ENCODE results near the gene ARHGAP26. TPM values are rescaled to one million over a fixed set of nuclear protein-coding genes. Genes with fewer than 3 reads are reported as not detected.
"Not testable (repeated sequence)": the region's sequence is repeated elsewhere in the genome, so short reads cannot be mapped to it uniquely, and the experiment has no call there.

ARHGAP26 gene
- polyA plus RNA-seq, 4 donors, result 7.9 to 13.5 (median 12.0) TPM

DNA sequence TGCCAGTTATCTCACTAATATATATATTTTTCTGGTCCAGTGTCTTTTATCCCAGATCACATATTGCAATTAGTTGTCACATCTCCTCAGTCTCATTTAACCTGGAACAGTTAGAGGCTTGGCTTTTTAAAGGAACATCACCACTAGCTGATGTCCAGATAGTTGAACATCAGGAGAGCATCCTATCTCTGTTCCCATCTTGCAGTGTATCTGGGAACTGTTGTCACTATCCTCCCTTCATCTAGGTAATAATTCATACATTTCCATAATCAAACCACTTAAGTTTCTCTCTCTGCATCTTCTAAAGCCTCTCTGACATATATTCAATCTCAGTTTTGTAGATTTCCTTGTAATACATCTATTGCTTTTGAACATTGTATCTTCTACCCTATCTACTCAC is 175.7 kb downstream of the ARHGAP26 start:
- no peak for DNase-seq (ENCODE audit: low read depth in 4 of 4, low spot score in 2 of 4)

DNA sequence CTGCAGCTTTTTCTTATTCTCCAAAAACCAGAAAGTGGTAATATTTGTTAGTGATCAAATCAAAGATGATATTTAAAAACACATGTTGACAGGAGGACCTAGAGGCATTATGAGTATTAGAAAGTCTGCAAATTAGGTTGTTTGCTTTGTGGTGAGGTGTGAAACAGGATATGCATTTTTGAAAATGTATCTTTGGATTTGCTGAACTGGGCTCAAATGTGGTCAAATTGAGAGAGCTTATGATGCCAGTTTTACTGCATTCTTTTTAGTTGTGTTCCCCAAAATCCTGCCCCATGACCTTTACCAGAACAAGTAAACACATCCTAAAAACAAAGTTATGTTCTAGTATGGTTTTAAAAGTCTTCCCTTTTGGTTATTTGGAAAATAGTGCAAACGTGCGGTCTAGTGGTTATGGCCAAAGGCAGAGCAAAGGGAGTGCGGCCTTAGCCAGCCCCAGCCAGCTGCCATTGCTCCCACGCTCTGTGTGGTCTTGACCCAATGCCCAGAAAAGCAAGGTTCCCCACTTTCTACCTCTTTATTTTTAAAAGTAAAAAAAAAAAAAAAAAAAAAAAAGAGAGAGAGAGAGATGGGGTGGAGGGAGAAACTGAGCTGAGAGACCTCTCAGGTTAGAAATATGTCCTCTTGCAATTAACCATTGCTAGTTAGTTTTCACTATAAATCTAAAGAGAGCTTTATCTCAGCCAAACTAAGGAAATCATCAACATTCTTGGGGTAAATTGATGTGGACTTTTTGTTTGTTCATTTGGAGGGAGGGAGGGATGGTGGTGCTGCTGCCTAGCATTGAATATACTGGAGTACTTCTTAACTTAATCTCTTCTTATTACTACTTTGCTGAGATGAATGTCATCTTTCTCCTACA is 176.6 kb downstream of the ARHGAP26 start:
- DNase-seq (ENCODE audit: low read depth in 4 of 4, low spot score in 2 of 4), result no peak

DNA sequence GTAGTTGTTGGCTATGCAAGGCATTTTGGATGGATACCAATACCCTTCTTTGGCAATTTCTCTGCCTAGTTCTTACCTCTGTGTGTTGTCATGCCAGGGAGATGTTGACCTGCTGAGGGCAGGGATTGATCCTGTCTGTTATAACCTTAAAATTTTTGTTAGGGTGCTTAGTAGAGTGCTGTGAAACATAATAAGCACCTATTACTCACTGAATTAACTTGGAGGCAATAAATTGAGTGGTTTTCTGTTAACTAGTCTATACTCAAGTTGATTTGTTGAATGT is 177.2 kb downstream of the ARHGAP26 start:
- DNase-seq (ENCODE audit: low read depth in 4 of 4, low spot score in 2 of 4), result no peak

DNA sequence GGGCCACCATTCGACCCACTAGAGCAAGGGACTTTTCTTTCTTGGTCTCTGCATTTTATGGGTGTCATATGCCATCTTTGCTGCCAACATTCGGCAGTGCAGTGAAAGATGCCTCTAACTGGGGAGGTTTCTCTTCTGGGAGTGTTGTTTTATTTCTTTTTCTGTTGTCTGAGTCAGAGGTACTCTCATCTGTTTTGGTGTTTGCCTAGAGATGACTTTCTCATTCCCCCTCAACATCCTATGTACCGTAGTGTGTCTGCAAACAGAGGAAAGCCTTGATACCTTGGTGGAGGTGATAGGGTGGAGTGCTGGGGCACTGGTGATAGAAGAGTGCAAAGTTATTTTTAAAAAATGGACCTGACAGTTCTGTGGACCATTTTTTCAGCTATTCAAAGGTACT is 182.1 kb downstream of the ARHGAP26 start:
- DNase-seq (ENCODE audit: low read depth in 4 of 4, low spot score in 2 of 4), result no peak

DNA sequence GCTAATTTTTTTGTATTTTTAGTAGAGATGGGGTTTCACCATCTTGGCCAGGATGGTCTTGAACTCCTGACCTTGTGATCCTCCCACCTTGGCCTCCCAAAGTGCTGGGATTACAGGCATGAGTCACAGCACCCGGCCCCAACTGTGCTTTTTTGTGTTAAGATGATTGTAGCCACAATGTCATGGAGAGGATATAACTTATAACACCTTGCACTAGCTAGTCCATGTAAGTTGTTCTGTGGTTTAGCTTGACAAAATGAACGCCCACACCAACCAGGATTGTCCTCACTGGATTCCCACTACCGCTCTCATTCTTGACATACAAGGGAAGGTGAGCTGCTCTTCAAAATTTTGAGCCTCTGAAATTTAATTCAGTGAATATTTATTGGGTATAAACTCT is 182.7 kb downstream of the ARHGAP26 start:
- DNase-seq (ENCODE audit: low read depth in 4 of 4, low spot score in 2 of 4), result not testable (repeated sequence)

DNA sequence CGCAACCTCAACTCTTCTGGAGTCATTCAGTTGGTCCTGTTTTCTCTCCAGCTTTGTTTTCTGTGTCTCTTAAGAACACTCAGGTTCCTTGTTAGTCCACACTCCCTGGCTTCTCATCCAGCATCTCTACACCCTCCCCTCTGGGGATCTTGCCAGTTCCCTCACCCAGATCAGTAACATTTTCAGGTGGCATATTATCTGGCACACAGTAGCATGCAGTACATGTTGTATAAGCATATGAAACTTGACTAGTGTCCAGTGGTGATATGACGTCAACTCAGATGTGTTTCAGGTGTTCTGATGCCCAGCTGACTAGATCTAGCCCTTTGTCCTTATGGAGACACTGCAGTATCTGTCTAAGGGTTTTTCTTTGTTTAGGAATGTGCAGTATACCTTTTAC is 184.3 kb downstream of the ARHGAP26 start:
- DNase-seq (ENCODE audit: low read depth in 4 of 4, low spot score in 2 of 4), result no peak

DNA sequence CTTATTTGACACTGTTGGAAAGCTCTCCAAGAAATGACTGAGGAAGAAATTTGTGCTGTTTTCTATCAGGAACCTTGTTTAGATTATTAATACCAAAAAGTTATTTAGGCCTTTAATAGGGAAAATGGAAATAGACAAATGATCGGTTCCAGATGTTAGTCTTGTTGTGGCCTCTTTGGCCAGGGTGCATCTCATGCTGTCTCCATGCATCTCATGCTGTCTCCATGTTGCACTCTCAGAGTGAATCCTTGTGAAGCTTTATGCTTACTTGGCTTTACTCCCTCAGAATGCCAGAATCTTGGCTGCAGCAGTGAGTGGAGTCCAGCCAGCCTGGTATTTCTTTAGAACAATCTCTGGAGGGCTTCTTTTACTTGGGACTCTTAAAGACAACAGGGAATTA is 185.5 kb downstream of the ARHGAP26 start:
- DNase-seq (ENCODE audit: low read depth in 4 of 4, low spot score in 2 of 4), result no peak

DNA sequence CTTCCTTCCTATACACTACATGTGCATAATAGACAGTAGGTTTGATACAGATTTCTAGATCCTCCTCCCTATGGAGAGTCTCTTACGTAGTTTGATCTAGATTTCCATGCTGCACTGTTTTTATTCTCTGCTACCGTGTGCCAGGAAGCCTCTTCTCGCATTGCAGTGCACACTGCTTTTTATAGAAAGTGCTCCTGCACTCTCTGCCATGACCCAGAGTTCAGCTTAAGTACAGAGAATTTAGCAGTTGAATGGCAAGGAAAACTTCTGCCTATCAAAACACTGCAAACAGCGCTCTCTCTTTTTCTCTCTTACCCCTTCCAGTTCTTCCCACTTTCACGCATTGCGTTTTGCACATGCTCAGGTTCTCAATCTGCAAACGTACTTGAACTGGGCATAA is 187.4 kb downstream of the ARHGAP26 start:
- no peak for DNase-seq (ENCODE audit: low read depth in 4 of 4, low spot score in 2 of 4)

DNA sequence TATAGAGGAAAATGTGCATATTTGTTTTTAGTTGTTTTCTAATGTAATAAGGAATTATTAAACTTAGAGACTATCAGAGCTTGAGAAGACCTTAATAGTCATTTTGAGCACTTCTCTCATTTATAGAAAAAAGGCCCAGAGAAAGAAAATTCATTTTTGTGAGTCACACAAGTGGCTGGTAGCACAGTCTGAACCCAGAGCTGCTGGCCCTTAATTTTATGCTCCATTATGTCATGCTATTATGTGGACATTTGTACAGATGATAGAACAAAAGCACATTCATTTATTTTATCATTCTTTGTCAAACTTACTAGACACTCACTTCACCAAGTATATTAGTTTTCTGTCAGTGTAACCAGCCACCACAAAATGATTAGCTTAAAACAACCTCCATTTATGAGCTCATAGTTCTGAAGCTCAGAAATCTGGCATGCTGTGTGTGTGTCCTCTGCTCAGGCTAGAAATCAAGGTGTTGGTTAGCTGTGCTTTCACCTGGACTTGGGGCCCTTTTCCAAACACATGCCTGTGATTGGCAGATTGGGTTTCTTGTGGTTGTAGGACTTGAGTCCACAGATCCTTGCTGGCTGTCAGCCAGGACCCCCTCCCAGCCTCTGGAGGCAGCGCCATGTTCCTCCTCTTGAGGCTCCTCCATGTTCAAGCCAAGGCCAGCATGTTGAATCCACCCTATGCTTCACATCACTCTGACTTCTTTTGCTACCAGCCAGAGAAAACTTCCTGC is 188.9 kb downstream of the ARHGAP26 start:
- DNase-seq (ENCODE audit: low read depth in 4 of 4, low spot score in 2 of 4), result no peak

DNA sequence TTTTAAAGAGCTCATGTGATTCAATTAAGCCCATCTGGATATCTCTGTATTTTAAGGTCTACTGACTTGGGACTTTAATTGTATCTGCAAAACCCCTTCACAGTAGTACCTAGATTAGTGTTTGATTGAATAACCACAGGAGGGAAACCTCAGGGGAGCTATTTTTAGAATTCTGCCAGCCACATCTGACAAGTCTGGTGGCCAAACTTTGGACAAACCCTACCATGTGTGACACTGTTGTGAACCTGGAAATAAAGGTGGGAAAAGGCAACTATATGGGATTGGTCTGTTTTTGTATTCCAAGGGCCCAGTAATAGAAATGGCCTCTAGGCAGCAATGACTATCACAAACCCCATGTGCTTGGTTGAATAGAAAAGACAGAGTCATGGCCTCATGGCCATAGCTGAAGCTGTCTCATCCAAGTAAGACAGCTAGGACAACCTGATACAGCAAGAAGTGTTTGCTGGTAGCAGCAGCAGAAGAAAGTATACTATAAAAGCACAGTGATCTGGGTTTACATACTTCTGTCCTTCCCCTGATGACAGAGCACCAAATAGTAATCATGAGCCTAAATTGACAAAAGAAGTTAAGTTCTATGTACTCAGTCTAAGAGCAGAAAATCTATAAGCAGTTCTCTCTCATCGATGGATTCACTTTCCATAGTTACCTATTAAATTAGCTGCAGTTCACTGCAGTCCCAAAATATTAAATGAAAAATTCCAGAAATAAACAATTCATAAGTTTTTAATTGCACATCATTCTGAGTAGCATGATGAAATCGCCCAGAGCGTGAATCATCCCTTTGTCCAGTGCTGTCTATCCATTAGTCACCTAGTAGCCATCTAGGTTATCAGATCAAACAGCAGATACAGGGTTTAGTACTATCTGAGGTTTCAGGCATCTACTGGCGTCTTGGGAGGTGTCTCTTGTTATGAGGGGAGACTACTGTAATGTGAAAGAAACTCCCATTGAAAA is 189.8 kb downstream of the ARHGAP26 start:
- no peak for DNase-seq (ENCODE audit: low read depth in 4 of 4, low spot score in 2 of 4)

DNA sequence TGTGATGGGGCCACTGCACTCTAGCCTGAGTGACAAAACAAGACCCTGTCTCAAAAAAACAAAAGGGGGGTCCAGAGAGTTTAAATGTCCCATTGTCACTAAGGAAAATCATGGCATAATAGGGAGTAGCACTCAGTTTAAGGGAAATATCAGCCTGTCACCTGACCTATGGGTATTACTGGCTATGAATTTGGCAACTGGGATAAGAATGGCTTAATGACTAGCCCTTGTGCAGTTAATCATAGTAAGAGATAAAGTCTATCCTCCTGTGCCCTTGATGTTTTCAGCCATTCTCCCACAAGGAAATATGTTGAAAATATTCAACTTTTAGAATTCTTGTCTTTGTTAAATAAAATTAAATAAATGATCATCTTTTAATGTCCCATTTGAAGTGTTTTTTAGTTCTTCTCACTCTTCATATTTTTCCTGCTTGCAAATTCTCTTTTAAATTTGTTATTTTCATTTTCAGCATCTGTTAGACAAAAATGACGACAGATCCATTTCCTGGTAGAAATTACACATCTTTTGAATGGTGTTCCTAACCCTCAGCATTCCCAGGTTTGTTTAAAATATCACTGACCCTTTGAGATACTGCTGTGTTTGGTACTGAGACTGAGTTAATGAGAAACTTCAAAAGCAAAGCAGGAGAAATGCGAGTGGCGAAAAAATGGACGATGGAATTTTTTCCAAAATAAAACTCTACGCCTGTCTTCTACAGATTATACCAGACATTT is 191.4 kb downstream of the ARHGAP26 start:
- no peak for DNase-seq (ENCODE audit: low read depth in 4 of 4, low spot score in 2 of 4)

DNA sequence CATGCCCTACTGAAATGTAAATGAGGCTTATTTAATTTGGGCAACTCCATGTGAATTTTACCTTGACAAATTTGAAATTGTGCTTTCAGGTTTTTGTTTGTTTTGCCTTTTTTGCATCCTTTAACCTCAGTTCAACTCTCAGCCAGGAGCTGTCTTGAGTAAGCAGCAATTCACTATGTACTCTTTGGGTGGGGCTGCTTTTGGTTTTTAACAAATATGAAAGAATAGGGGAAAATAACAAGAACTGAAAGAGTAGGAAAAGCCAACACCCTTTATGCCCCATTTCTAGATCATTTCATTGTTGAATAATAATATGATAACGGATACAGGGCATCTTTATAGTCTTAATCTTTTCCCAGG is 192.0 kb downstream of the ARHGAP26 start:
- no peak for DNase-seq (ENCODE audit: low read depth in 4 of 4, low spot score in 2 of 4)

DNA sequence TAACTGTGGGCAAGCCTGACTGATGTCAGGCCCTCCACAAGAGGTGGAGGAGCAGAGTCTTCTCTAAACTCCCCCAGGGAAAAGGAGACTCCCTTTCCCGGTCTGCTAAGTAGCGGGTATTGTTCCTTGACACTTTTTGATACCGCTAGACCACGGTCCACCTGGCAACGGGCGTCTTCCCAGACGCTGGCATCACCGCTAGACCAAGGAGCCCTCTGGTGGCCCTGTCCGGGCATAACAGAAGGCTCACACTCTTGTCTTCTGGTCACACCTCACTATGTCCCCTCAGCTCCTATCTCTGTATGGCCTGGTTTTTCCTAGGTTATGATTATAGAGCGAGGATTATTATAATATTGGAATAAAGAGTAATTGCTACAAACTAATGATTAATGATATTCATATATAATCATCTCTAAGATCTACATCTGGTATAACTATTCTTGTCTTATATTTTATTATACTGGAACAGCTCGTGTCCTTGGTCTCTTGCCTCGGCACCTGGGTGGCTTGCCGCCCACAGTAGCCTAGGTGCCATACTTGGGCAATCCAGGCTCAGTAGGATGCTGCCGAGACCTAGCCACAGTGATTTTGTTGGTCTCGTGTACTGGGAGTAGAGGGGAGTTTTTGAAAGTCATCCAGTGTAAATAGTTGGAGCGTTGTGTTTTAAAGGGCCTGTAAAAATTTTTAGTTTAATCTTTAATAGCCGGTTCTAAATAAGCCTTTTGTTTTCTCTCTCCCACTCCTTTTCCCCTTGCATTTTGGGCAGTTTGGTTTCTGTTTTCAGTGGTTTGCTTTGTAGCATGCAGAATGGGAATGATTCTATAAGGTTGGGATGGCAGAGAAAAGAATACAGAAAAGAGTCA is 195.3 kb downstream of the ARHGAP26 start:
- DNase-seq (ENCODE audit: low read depth in 4 of 4, low spot score in 2 of 4), result not testable (repeated sequence)

DNA sequence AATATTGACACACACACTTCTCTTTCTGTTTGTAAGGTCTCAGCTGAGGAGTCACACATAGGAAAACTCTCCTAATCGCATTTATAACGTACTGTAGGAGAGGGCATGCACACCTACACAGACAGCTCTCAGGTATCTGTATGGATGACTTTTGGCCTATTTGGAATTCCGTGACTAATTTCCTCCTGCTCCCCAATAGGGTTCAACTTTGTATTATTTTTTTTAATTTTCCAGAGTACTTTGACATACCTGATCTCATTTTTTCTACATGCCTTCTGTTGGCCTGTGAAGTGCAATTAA is 195.9 kb downstream of the ARHGAP26 start:
- DNase-seq (ENCODE audit: low read depth in 4 of 4, low spot score in 2 of 4), result no peak

DNA sequence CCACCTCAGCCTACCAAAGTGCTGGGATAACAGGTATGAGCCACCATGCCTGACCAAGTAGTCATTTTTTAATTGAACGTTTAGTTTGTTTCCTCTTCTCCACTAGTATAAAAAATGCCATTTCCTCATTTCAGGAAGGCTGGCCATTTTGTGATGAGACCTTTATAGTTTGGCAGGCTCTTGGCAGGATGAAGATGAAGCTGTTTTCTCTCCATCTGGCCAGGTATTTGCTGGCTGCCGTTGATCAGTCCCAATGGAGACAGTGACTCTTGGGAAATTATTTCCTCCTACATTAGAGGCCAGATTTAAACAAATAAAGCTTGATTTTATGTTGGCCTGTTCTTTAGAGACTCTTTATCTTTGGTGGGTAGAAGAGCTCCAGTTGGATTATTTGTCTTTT is 199.0 kb downstream of the ARHGAP26 start:
- DNase-seq (ENCODE audit: low read depth in 4 of 4, low spot score in 2 of 4), result no peak

DNA sequence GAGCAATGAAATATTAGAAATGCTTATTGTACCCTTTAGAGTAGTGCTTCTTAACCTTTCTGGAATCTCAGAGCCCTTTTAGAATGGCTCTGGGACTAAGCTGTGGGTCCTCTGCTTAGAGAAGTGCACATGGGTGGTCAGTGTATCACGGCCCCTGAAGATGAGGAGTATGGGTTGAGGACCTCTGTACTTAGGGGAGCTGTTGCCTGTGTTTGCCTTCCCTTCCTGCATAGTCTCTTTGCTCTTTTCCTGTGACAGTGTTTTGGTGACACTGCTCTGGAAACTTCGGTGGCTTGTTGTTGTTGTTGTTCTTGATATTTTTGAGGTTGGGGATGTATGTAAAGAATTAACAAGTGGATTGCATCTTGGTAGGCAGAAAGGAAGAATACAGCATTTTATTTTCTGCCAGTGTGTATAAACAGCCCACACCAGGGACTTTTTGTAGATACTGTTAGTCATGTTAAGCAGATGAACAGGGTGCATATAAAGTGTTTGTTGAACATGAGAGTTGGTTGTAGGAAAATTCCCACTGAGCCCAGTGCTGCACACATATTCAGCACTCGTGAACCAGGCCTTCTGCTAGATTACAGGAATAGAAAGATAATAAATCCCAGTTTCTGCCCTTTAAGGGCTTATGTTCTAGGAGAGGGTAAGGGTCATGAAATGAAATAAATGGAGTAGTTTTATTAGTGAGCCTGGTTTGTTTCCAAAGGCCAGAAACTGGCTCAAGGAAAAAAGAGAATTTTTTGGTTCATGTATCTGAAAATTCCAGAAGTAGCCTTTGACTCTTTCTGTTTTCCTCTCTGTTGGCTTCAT is 199.7 kb downstream of the ARHGAP26 start:
- DNase-seq (ENCODE audit: low read depth in 4 of 4, low spot score in 2 of 4), result no peak

DNA sequence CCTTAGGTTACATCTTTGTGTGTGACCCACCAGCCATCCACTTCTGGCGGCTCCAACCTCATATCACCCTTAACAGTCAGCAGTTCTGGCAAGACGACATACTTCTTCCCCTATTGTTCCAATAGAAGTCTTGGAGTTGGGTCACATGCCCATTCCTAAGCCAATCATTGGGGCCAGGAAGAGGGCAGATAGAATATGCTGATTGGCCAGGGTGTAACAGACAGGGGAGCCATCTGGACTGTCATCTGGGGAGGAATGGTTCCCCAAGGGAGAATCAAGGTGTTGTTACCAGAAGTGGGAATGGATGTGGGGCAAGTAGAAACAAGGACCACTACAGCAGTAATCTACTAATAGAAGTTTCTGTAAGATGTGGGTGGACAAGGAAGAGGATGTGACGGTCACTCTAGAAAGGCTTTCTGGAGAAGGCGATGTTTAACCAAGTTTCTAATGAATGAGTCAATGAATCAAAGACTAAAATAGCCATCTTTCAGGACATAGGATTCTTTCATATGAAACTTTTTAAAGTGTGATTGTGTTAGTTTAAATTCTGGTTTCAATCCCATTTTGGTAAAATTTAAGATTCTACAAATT is 200.4 kb downstream of the ARHGAP26 start:
- no peak for DNase-seq (ENCODE audit: low read depth in 4 of 4, low spot score in 2 of 4)

DNA sequence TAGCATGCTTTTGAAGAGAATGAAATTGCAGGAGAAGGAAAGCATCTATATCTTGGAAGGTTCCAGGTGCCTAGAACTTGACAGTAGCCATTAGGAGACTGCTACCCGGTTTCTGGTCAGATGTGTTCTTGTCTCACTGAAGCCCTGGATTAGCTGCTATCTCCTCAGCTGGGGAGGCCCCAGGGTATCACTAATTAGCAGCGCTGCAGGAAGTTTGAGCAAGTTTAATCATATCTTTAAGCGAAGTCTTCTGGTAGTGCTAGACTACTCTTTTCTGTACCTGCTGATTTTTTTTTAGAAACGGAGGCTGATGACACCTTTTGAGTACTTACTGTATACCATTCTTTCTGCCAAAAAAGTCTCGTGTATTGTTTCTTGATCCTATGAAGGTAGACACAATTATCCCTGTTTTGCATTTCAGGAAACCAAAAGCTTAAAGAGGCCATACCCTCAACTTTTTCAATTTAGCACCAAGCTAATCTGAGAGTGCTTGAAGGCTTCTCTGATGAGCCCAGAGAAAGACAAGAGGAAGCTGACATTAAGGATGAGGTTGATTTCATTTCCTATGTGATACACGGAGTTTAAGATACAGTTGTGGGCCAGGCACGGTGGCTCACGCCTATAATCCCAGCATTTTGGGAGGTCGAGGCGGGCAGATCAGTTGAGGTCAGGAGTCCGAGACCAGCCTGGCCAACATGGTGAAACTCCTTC is 201.3 kb downstream of the ARHGAP26 start:
- DNase-seq (ENCODE audit: low read depth in 4 of 4, low spot score in 2 of 4), result no peak

All from left renal cortex interstitium (tissue), 4 donors.